HepG2 (cell line): ENCODE results near the gene AGPAT2. TPM values are rescaled to one million over a fixed set of nuclear protein-coding genes. Genes with fewer than 3 reads are reported as not detected.

Source experiments
- DMAP1 ChIP-seq: IDR thresholded peaks from 2 replicates; pipeline ENCODE4 v1.6.1; 2016
- IRX3 ChIP-seq: sonication (generic); formaldehyde crosslinking; IDR thresholded peaks from 2 replicates; pipeline ENCODE4 v1.8.1; 2023; ENCODE audit warnings: mild to moderate bottlenecking, low read depth, missing genetic modification reagents, borderline replicate concordance
- NFIB ChIP-seq: sonication (generic); formaldehyde crosslinking; IDR thresholded peaks from 2 replicates; pipeline ENCODE4 v1.9.0; 2021; ENCODE audit warnings: missing genetic modification reagents, mild to moderate bottlenecking, borderline replicate concordance
- NFYB ChIP-seq: sonication (generic); formaldehyde crosslinking; IDR thresholded peaks from 2 replicates; pipeline ENCODE4 v1.4.0; 2020; ENCODE audit warnings: missing genetic modification reagents
- NFYC ChIP-seq: IDR thresholded peaks from 2 replicates; pipeline ENCODE4 v1.6.1; 2016; ENCODE audit warnings: missing genetic modification reagents, missing compliant biosample characterization
- NR2F1 ChIP-seq, 2 experiments: fragments of 450-650 bp in 1 of 2; formaldehyde crosslinking in 1 of 2; IDR thresholded peaks; 2 replicates each; pipeline versions ENCODE4 v1.5.0 to v1.6.1; 2016 to 2020; ENCODE audit warnings: mild to moderate bottlenecking in 1 of 2, missing compliant biosample characterization in 1 of 2, missing genetic modification reagents in 1 of 2, moderate library complexity in 1 of 2
- PHF21A ChIP-seq: sonication (generic); formaldehyde crosslinking; IDR thresholded peaks from 2 replicates; pipeline ENCODE4 v1.5.0; 2020; ENCODE audit warnings: mild to moderate bottlenecking, missing genetic modification reagents
- SKI ChIP-seq: fragments of 450-650 bp; IDR thresholded peaks from one replicate; pipeline ENCODE4 v1.6.1; 2018; ENCODE audit warnings: mild to moderate bottlenecking; ENCODE audit not compliant: partially characterized antibody
- SOX13 ChIP-seq, 3 experiments: fragments of 450-650 bp in 1 of 3; sonication (generic) in 1 of 3; formaldehyde crosslinking in 1 of 3; IDR thresholded peaks in 2 of 3; conservative IDR thresholded peaks in 1 of 3; 2 replicates each; pipeline versions ENCODE4 v1.5.0 to v1.6.1; 2016 to 2020; ENCODE audit warnings: antibody characterized with exemption in 1 of 3, mild to moderate bottlenecking in 1 of 3, missing compliant biosample characterization in 1 of 3, missing genetic modification reagents in 1 of 3, moderate library complexity in 1 of 3
- ZMAT5 ChIP-seq: sonication (generic); formaldehyde crosslinking; IDR thresholded peaks from 2 replicates; pipeline ENCODE4 v1.5.0; 2020; ENCODE audit warnings: mild to moderate bottlenecking, low read depth, missing genetic modification reagents, borderline replicate concordance
- ZNF18 ChIP-seq: sonication (generic); formaldehyde crosslinking; IDR thresholded peaks from 2 replicates; pipeline ENCODE4 v1.8.0; 2022; ENCODE audit warnings: mild to moderate bottlenecking, missing genetic modification reagents; ENCODE audit not compliant: insufficient replicate concordance
- ZNF225 ChIP-seq: sonication (generic); formaldehyde crosslinking; IDR thresholded peaks from 2 replicates; pipeline ENCODE4 v1.4.0; 2020; ENCODE audit warnings: mild to moderate bottlenecking, missing genetic modification reagents
- ZSCAN9 ChIP-seq: IDR thresholded peaks from 2 replicates; pipeline ENCODE4 v1.6.1; 2016; ENCODE audit warnings: borderline replicate concordance
- ZZZ3 ChIP-seq: sonication (generic); formaldehyde crosslinking; IDR thresholded peaks from 2 replicates; pipeline ENCODE4 v1.4.0; 2020; ENCODE audit warnings: missing genetic modification reagents, mild to moderate bottlenecking, borderline replicate concordance
- polyA plus RNA-seq, 8 experiments: library from polyadenylated mRNA; depleted of rRNA in 3 of 8; stranded (reverse) in 7 of 8; unstranded in 1 of 8; fragments of >200 nt; fragmentation: Illumina TruSeq in 4 of 8; extraction: Trizol in 4 of 8; gene quantifications; 2 replicates each; pipeline versions ENCODE4 v1.2.1 to v1.2.3, GENCODE V29; 2011 to 2016; ENCODE audit warnings: low read depth in 4 of 8, missing spikeins in 1 of 8, mixed read lengths in 1 of 8; ENCODE audit not compliant: insufficient read depth in 1 of 8
- total RNA-seq, 5 experiments: library from RNA; depleted of rRNA; stranded (reverse); fragments of >200 nt; fragmentation: Illumina TruSeq; extraction: Trizol; gene quantifications; 2 replicates each; pipeline ENCODE4 v1.2.3, GENCODE V29; 2016; ENCODE audit warnings: low read depth in 1 of 5
- TF ChIP-seq, protein P1 (sequence below): sonication (generic); formaldehyde crosslinking; IDR thresholded peaks from 2 replicates; pipeline ENCODE4 v1.5.1; 2020; ENCODE audit warnings: mild to moderate bottlenecking, missing genetic modification reagents
- TF ChIP-seq, protein P2 (sequence below), 2 experiments: fragments of 450-650 bp in 1 of 2; sonication (generic) in 1 of 2; formaldehyde crosslinking; IDR thresholded peaks; 2 replicates each; pipeline versions ENCODE4 v1.5.0 to v1.8.0; 2020 to 2022; ENCODE audit warnings: mild to moderate bottlenecking in 1 of 2, missing genetic modification reagents in 1 of 2
- TF ChIP-seq, protein P3 (sequence below): IDR thresholded peaks from 2 replicates; pipeline ENCODE4 v1.6.1; 2016; ENCODE audit warnings: missing biosample characterization, missing genetic modification reagents, low read depth
- TF ChIP-seq, protein P4 (sequence below): IDR thresholded peaks from 2 replicates; pipeline ENCODE4 v1.6.1; 2016; ENCODE audit warnings: control low read depth
- TF ChIP-seq, protein P5 (sequence below): sonication (generic); formaldehyde crosslinking; IDR thresholded peaks from 2 replicates; pipeline ENCODE4 v1.5.0; 2020; ENCODE audit warnings: missing genetic modification reagents

Gene AGPAT2
- total and polyA plus RNA-seq, 2 of the 13 experiments (the other 11 are each of a cell fraction or from before 2014, with no cell fraction given), result 3.9 to 25.8 TPM

DNA sequence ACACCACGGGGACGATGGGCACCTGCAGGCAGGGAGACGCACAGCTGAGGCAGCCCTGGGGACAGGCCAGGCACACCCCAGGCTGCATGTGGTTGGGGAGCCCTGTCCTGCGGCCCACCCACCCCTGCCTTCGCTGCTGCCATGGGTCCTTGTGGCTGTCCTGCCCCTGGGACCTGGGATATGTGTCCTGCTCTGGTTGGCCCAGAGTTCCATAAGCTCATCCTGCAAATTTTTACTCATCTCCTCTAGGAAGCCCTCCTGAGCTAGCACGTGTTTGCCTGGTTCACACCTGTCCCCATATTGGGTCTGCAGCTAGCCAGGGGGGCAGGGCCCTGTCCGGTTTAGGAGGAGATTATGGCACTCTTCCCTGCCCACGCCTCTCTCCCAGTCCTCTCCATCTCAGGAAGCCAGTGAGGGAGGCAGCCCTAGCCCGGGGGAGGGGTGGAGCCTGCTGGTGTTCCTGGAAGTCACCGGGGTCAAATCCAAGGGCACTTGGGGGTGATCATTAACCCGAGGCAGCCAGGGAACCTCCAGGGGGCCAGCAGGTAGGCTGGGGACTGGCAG lies 12.4 kb downstream of the AGPAT2 start (continued):
- TF ChIP-seq NFIB (no peak), ZNF18 (CRISPR knock-in tag) (no peak), NFYC (CRISPR knock-in tag) (no peak), NR2F1 (CRISPR knock-in tag; IDR thresholded peaks at IDR 0.05) (peak; percentile 83 to 93), SOX13 (IDR thresholded peaks at IDR 0.05) (no peak), SOX13 (CRISPR knock-in tag; conservative IDR thresholded peaks at IDR 0.05 in 1 of 2, IDR thresholded peaks at IDR 0.05 in 1 of 2) (peak in 1 of 2 experiments; percentile 61; a peak in 2 of 4 replicates), PHF21A (CRISPR knock-in tag) (peak; percentile 60; the same call in 1 of the 2 replicates), IRX3 (no peak), SKI (peak; percentile 66), NFYB (CRISPR knock-in tag) (no peak), ZNF225 (no peak), ZSCAN9 (CRISPR knock-in tag) (no peak), DMAP1 (CRISPR knock-in tag) (no peak), ZMAT5 (CRISPR knock-in tag) (no peak), ZZZ3 (CRISPR knock-in tag) (no peak)
- TF ChIP-seq, protein P1, sequence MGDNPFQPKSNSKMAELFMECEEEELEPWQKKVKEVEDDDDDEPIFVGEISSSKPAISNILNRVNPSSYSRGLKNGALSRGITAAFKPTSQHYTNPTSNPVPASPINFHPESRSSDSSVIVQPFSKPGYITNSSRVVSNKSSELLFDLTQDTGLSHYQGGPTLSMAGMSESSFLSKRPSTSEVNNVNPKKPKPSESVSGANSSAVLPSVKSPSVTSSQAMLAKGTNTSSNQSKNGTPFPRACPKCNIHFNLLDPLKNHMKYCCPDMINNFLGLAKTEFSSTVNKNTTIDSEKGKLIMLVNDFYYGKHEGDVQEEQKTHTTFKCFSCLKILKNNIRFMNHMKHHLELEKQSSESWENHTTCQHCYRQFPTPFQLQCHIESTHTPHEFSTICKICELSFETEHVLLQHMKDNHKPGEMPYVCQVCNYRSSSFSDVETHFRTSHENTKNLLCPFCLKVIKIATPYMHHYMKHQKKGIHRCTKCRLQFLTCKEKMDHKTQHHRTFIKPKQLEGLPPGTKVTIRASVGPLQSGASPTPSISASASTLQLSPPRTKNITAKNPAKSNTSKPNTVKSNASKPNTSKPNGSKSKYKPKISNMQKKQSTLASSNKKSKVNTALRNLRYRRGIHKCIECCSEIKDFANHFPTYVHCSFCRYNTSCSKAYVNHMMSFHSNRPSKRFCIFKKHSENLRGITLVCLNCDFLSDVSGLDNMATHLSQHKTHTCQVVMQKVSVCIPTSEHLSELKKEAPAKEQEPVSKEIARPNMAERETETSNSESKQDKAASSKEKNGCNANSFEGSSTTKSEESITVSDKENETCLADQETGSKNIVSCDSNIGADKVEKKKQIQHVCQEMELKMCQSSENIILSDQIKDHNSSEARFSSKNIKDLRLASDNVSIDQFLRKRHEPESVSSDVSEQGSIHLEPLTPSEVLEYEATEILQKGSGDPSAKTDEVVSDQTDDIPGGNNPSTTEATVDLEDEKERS, result no peak
- TF ChIP-seq, protein P2, sequence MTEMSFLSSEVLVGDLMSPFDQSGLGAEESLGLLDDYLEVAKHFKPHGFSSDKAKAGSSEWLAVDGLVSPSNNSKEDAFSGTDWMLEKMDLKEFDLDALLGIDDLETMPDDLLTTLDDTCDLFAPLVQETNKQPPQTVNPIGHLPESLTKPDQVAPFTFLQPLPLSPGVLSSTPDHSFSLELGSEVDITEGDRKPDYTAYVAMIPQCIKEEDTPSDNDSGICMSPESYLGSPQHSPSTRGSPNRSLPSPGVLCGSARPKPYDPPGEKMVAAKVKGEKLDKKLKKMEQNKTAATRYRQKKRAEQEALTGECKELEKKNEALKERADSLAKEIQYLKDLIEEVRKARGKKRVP (CRISPR knock-in tag; IDR thresholded peaks at IDR 0.05), result no peak
- TF ChIP-seq, protein P3, sequence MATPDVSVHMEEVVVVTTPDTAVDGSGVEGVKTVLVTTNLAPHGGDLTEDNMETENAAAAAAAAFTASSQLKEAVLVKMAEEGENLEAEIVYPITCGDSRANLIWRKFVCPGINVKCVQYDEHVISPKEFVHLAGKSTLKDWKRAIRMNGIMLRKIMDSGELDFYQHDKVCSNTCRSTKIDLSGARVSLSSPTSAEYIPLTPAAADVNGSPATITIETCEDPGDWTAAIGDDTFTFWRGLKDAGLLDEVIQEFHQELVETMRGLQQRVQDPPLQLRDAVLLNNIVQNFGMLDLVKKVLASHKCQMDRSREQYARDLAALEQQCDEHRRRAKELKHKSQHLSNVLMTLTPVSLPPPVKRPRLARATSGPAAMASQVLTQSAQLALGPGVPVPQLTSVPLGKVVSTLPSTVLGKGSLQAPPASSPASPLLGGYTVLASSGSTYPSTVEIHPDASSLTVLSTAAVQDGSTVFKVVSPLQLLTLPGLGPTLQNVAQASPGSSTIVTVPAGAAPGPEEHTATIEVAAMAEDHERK, result no peak
- TF ChIP-seq, protein P4, sequence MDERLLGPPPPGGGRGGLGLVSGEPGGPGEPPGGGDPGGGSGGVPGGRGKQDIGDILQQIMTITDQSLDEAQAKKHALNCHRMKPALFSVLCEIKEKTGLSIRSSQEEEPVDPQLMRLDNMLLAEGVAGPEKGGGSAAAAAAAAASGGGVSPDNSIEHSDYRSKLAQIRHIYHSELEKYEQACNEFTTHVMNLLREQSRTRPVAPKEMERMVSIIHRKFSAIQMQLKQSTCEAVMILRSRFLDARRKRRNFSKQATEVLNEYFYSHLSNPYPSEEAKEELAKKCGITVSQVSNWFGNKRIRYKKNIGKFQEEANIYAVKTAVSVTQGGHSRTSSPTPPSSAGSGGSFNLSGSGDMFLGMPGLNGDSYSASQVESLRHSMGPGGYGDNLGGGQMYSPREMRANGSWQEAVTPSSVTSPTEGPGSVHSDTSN (CRISPR knock-in tag), result no peak
- TF ChIP-seq, protein P5, sequence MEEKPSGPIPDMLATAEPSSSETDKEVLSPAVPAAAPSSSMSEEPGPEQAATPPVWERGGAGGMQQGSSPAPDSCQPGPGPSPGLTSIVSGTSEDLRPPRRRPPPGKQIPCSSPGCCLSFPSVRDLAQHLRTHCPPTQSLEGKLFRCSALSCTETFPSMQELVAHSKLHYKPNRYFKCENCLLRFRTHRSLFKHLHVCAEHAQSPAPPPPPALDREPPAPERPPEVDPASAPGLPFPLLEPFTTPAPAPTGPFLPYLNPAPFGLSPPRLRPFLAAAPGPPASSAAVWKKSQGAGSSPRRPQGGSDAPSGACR (CRISPR knock-in tag), result no peak
